ENCODE results near the gene DNAJC12. TPM values are rescaled to one million over a fixed set of nuclear protein-coding genes. Genes with fewer than 3 reads are reported as not detected.

The DNAJC12 gene
- total and polyA plus RNA-seq, 2 of the 8 experiments (the other 6 are each of a cell fraction or from before 2014, with no cell fraction given): 0.86 to 4.2 TPM

GRCh38 chr10:67792653-67793052, 45.3 kb downstream of the DNAJC12 start:
- no peaks in the 10 kb centered on the region for H3K79me1 ChIP-seq (ENCODE audit: low read depth, low read length)
- no peak overlapping the region for H4K8ac ChIP-seq (ENCODE audit: extremely low read depth, insufficient read depth, low read length)
- no peak overlapping the region for H2AK5ac ChIP-seq (ENCODE audit: low read depth, low read length)
- H3K4me1 ChIP-seq (replicated peaks in 1 of 4; ENCODE audit: control insufficient read depth in 3 of 4, insufficient read depth in 4 of 4, low read length in 3 of 4): peaks cover 2 to 6% (median 3%) of the 10 kb centered on the region in 4 experiments; a peak in 6 of 7 replicates
- no peak overlapping the region for H2BK20ac ChIP-seq (ENCODE audit: low read length)
- H3K27ac ChIP-seq (ENCODE audit: low read depth, low read length): no peak overlapping the region
- H3K4ac ChIP-seq (replicated peaks; ENCODE audit: insufficient read length, low read depth, low read length): no peak overlapping the region
- H4K91ac ChIP-seq (replicated peaks; ENCODE audit: insufficient read length, low read length): no peak overlapping the region
- ChIA-PET CTCF (ENCODE audit: partially characterized antibody) (no interaction called here), POLR2A (ENCODE audit: partially characterized antibody) (interaction anchor here (0.6 kb wide), 1 partner anchor 63 kb away, joined by 4 read pairs; no protein-coding TSS in a partner anchor)
- no peak overlapping the region for H2BK120ac ChIP-seq (replicated peaks; ENCODE audit: low read depth, low read length)
- H3K9me3 ChIP-seq (ENCODE audit: insufficient read depth in 2 of 2, low read depth in 1 of 2, low read length in 1 of 2): no peaks in the 10 kb centered on the region
- no peak overlapping the region for H2AFZ ChIP-seq (ENCODE audit: low read length)
- no peak overlapping the region for H3K4me3 ChIP-seq (ENCODE audit: extremely low read depth in 1 of 4, insufficient read depth in 2 of 4, low read depth in 3 of 4, low read length in 4 of 4)
- H3K23ac ChIP-seq (ENCODE audit: insufficient read length): no peak overlapping the region
- no peaks in the 10 kb centered on the region for H3K23me2 ChIP-seq (ENCODE audit: low read depth, low read length)
- H3K36me3 ChIP-seq (ENCODE audit: control insufficient read depth in 2 of 4, insufficient read depth in 4 of 4, low read length in 3 of 4): no peaks in the 10 kb centered on the region
- no peak overlapping the region for H2BK5ac ChIP-seq (ENCODE audit: low read depth, low read length)
- no peak for DNase-seq (ENCODE audit: low read depth in 1 of 2, low spot score in 2 of 2)
- FAIRE-seq: no peak
- no peak overlapping the region for H4K5ac ChIP-seq (ENCODE audit: insufficient read length, low read depth, low read length)
- no peak overlapping the region for H3K18ac ChIP-seq (ENCODE audit: extremely low read depth, low read length)
- H2BK12ac ChIP-seq (ENCODE audit: low read depth, low read length): no peak overlapping the region
- no peak overlapping the region for H3K56ac ChIP-seq (replicated peaks; ENCODE audit: insufficient read length, low read depth, low read length)
- H3K9ac ChIP-seq (replicated peaks in 1 of 4; ENCODE audit: extremely low read depth in 1 of 4, low read depth in 3 of 4, low read length in 3 of 4): no peak overlapping the region
- H3K4me2 ChIP-seq (ENCODE audit: insufficient read depth in 1 of 2, low read depth in 2 of 2, low read length in 2 of 2): no peak overlapping the region
- H3K27me3 ChIP-seq (replicated peaks in 1 of 4; ENCODE audit: control insufficient read depth in 3 of 4, extremely low read depth in 1 of 4, insufficient read depth in 3 of 4, low read length in 3 of 4): no peaks in the 10 kb centered on the region
- H3K79me2 ChIP-seq (ENCODE audit: control insufficient read depth in 1 of 2, insufficient read depth in 2 of 2, low read length in 2 of 2): no peaks in the 10 kb centered on the region
- H3K14ac ChIP-seq (ENCODE audit: insufficient read length): no peak overlapping the region
- no peaks in the 10 kb centered on the region for H4K20me1 ChIP-seq (replicated peaks in 1 of 2; ENCODE audit: control insufficient read depth in 1 of 2, insufficient read depth in 2 of 2, low read length in 2 of 2)
- H2BK15ac ChIP-seq (ENCODE audit: low read length): no peak overlapping the region
- TF ChIP-seq KDM5A (IDR thresholded peaks at IDR 0.05; ENCODE audit: low read length) (no peak), SP2 (IDR thresholded peaks at IDR 0.05; ENCODE audit: low read length) (no peak), SP1 (IDR thresholded peaks at IDR 0.05; ENCODE audit: low read depth, low read length) (no peak), ZNF274 (IDR thresholded peaks at IDR 0.05; ENCODE audit: borderline replicate concordance, extremely low read depth, low read length) (no peak), KDM1A (IDR thresholded peaks at IDR 0.05; ENCODE audit: borderline replicate concordance, low read length) (no peak), CBX8 (IDR thresholded peaks at IDR 0.05; ENCODE audit: borderline replicate concordance, low read depth, low read length) (no peak), NRF1 (IDR thresholded peaks at IDR 0.05; ENCODE audit: low read depth, low read length) (no peak), TAF1 (IDR thresholded peaks at IDR 0.05; ENCODE audit: low read depth, low read length) (no peak), POLR2A (IDR thresholded peaks at IDR 0.05; ENCODE audit: control extremely low read depth in 1 of 2, low read depth in 2 of 2, low read length in 2 of 2) (no peak), NANOG (IDR thresholded peaks at IDR 0.05; ENCODE audit: insufficient read depth, low read depth, low read length, poor library complexity, severe bottlenecking) (no peak), JUND (IDR thresholded peaks at IDR 0.05; ENCODE audit: low read length) (no peak), ATF2 (IDR thresholded peaks at IDR 0.05; ENCODE audit: low read length) (no peak), FOSL1 (IDR thresholded peaks at IDR 0.05; ENCODE audit: insufficient read depth, low read depth, low read length) (no peak), EGR1 (IDR thresholded peaks at IDR 0.05; ENCODE audit: borderline replicate concordance, low read depth, low read length) (no peak), GTF2F1 (IDR thresholded peaks at IDR 0.05; ENCODE audit: borderline replicate concordance, low read depth, low read length) (no peak)
